ENCODE data around the gene NOXA1. TPM values are rescaled to one million over a fixed set of nuclear protein-coding genes. Genes with fewer than 3 reads are reported as not detected.

NOXA1 gene
- total RNA-seq, 1 donor from 2014 or later = 0.50 TPM

GRCh38 chr9:137394866-137395665, 28.1 kb upstream of the NOXA1 start:
- Histone ChIP-seq H3K9ac (ENCODE audit: low read length) (no peak overlapping the region), H3K36me3 (ENCODE audit: insufficient read depth, low read length) (no peaks in the 10 kb centered on the region), H3K79me2 (ENCODE audit: insufficient read depth, low read length) (no peaks in the 10 kb centered on the region), H3K27ac (ENCODE audit: low read depth, low read length) (no peak overlapping the region), H3K4me2 (ENCODE audit: low read length) (no peak overlapping the region), H2AFZ (ENCODE audit: low read depth, low read length) (no peak overlapping the region), H3K27me3 (ENCODE audit: insufficient read depth, low read length) (no peaks in the 10 kb centered on the region), H4K20me1 (ENCODE audit: insufficient read depth, low read length) (peaks cover 10% of the 10 kb centered on the region), H3K4me3 (ENCODE audit: insufficient read depth, low read depth, low read length) (no peak overlapping the region), H3K4me1 (ENCODE audit: insufficient read depth, low read length) (peaks cover 6% of the 10 kb centered on the region), H3K9me3 (ENCODE audit: insufficient read depth, low read depth, low read length) (no peaks in the 10 kb centered on the region)
- H3K4me3 Mint-ChIP-seq (ENCODE audit: unreplicated experiment) = no peak overlapping the region
- no peak for DNase-seq (ENCODE audit: low read depth)
- H3K27me3 Mint-ChIP-seq (ENCODE audit: low read depth, unreplicated experiment) = no peaks in the 10 kb centered on the region
- no peak overlapping the region for H3K27ac Mint-ChIP-seq (ENCODE audit: unreplicated experiment)
- FAIRE-seq = no peak
- no peak for TF ChIP-seq CTCF (IDR thresholded peaks at IDR 0.05; ENCODE audit: insufficient read depth, low read depth, low read length)
- no peak for TF ChIP-seq EZH2 (IDR thresholded peaks at IDR 0.05; ENCODE audit: insufficient read depth, low read length)
- H3K9me3 Mint-ChIP-seq (ENCODE audit: unreplicated experiment) = peaks cover 4% of the 10 kb centered on the region
- no peaks in the 10 kb centered on the region for H3K4me1 Mint-ChIP-seq (ENCODE audit: low read depth, unreplicated experiment)
- H3K36me3 Mint-ChIP-seq (ENCODE audit: low read depth, unreplicated experiment) = peaks cover 15% of the 10 kb centered on the region

GRCh38 chr9:137395666-137396010, 27.6 kb upstream of the NOXA1 start:
- Histone ChIP-seq H3K9ac (ENCODE audit: low read length) (no peak overlapping the region), H4K20me1 (ENCODE audit: insufficient read depth, low read length) (peaks cover 10% of the 10 kb centered on the region), H3K4me2 (ENCODE audit: low read length) (no peak overlapping the region), H3K36me3 (ENCODE audit: insufficient read depth, low read length) (no peaks in the 10 kb centered on the region), H3K27me3 (ENCODE audit: insufficient read depth, low read length) (no peaks in the 10 kb centered on the region), H3K79me2 (ENCODE audit: insufficient read depth, low read length) (no peaks in the 10 kb centered on the region), H3K4me1 (ENCODE audit: insufficient read depth, low read length) (peaks cover 6% of the 10 kb centered on the region), H3K27ac (ENCODE audit: low read depth, low read length) (no peak overlapping the region), H2AFZ (ENCODE audit: low read depth, low read length) (no peak overlapping the region), H3K4me3 (ENCODE audit: insufficient read depth, low read depth, low read length) (no peak overlapping the region), H3K9me3 (ENCODE audit: insufficient read depth, low read depth, low read length) (no peaks in the 10 kb centered on the region)
- no peak overlapping the region for H3K4me3 Mint-ChIP-seq (ENCODE audit: unreplicated experiment)
- H3K9me3 Mint-ChIP-seq (ENCODE audit: unreplicated experiment) = peaks cover 4% of the 10 kb centered on the region
- peaks cover 18% of the 10 kb centered on the region for H3K36me3 Mint-ChIP-seq (ENCODE audit: low read depth, unreplicated experiment)
- TF ChIP-seq CTCF (IDR thresholded peaks at IDR 0.05; ENCODE audit: insufficient read depth, low read depth, low read length) = no peak
- no peak for TF ChIP-seq EZH2 (IDR thresholded peaks at IDR 0.05; ENCODE audit: insufficient read depth, low read length)
- no peak for FAIRE-seq
- no peak overlapping the region for H3K27ac Mint-ChIP-seq (ENCODE audit: unreplicated experiment)
- no peaks in the 10 kb centered on the region for H3K27me3 Mint-ChIP-seq (ENCODE audit: low read depth, unreplicated experiment)
- no peaks in the 10 kb centered on the region for H3K4me1 Mint-ChIP-seq (ENCODE audit: low read depth, unreplicated experiment)
- DNase-seq (ENCODE audit: low read depth) = no peak

- H3K9ac ChIP-seq (ENCODE audit: low read length) = peak overlapping the region; percentile 55
These were observed 27.0 kb upstream of the NOXA1 start for GRCh38 chr9:137396227-137396626.

More at GRCh38 chr9:137396227-137396626, 27.0 kb upstream of the NOXA1 start:
- no peaks in the 10 kb centered on the region for H3K27me3 Mint-ChIP-seq (ENCODE audit: low read depth, unreplicated experiment)
- Histone ChIP-seq H3K36me3 (ENCODE audit: insufficient read depth, low read length) (no peaks in the 10 kb centered on the region), H3K4me1 (ENCODE audit: insufficient read depth, low read length) (peaks cover 6% of the 10 kb centered on the region), H4K20me1 (ENCODE audit: insufficient read depth, low read length) (peaks cover 10% of the 10 kb centered on the region), H3K4me3 (ENCODE audit: insufficient read depth, low read depth, low read length) (no peak overlapping the region), H3K79me2 (ENCODE audit: insufficient read depth, low read length) (no peaks in the 10 kb centered on the region), H3K27me3 (ENCODE audit: insufficient read depth, low read length) (no peaks in the 10 kb centered on the region), H3K27ac (ENCODE audit: low read depth, low read length) (peak overlapping the region; percentile 31), H3K4me2 (ENCODE audit: low read length) (peak overlapping the region; percentile 40), H3K9me3 (ENCODE audit: insufficient read depth, low read depth, low read length) (no peaks in the 10 kb centered on the region), H2AFZ (ENCODE audit: low read depth, low read length) (peak overlapping the region; percentile 45)
- H3K4me1 Mint-ChIP-seq (ENCODE audit: low read depth, unreplicated experiment) = no peaks in the 10 kb centered on the region
- DNase-seq (ENCODE audit: low read depth) (peak; percentile 94), FAIRE-seq (no peak)
- no peak overlapping the region for H3K4me3 Mint-ChIP-seq (ENCODE audit: unreplicated experiment)
- H3K9me3 Mint-ChIP-seq (ENCODE audit: unreplicated experiment) = peaks cover 4% of the 10 kb centered on the region
- H3K27ac Mint-ChIP-seq (ENCODE audit: unreplicated experiment) = no peak overlapping the region
- H3K36me3 Mint-ChIP-seq (ENCODE audit: low read depth, unreplicated experiment) = peaks cover 18% of the 10 kb centered on the region
- no peak for TF ChIP-seq CTCF (IDR thresholded peaks at IDR 0.05; ENCODE audit: insufficient read depth, low read depth, low read length)
- TF ChIP-seq EZH2 (IDR thresholded peaks at IDR 0.05; ENCODE audit: insufficient read depth, low read length) = no peak
